IPS DF 6.9 (cell line): ENCODE measurements around the gene DBNDD2.
A peak's percentile ranks its signal among the peaks of the same experiment; 100 is the strongest.

Experiments used
- DNase-seq: peaks from one replicate; pipeline ENCODE4 v3.0.0-alpha.2; 2013; ENCODE audit warnings: low read depth, low spot score
- H3K27ac ChIP-seq: one replicate; pipeline ENCODE4 v1.5.1; 2013; ENCODE audit warnings: low read length, control low read depth
- H3K27me3 ChIP-seq: 2 replicates; pipeline ENCODE4 v1.6.1; 2013; ENCODE audit warnings: mild to moderate bottlenecking, low read length; ENCODE audit not compliant: control insufficient read depth, insufficient read depth
- H3K36me3 ChIP-seq: 2 replicates; pipeline ENCODE4 v1.6.1; 2013; ENCODE audit warnings: low read length; ENCODE audit not compliant: control insufficient read depth, insufficient read depth
- H3K4me1 ChIP-seq: 2 replicates; pipeline ENCODE4 v1.6.1; 2013; ENCODE audit warnings: low read length; ENCODE audit not compliant: control insufficient read depth, insufficient read depth
- H3K4me3 ChIP-seq: 2 replicates; pipeline ENCODE4 v1.5.1; 2013; ENCODE audit warnings: mild to moderate bottlenecking, low read length
- H3K9me3 ChIP-seq: 2 replicates; pipeline ENCODE4 v1.6.1; 2013; ENCODE audit warnings: low read length, inconsistent platforms; ENCODE audit not compliant: control insufficient read depth, insufficient read depth
- WGBS: extraction: QIAGEN DNeasy Blood & Tissue Kit; methylation state at CpG from one replicate; pipeline ENCODE4 v1.1.7; 2013; ENCODE audit warnings: mixed read lengths, missing lambda C conversion rate; ENCODE audit not compliant: insufficient read length, insufficient coverage; 5-methylcytosine and 5-hydroxymethylcytosine counted together

Gene DBNDD2

GRCh38 chr20:45407783-45408645, at the start of gene DBNDD2:
Gene DBNDD2, plus strand, starts transcription at chr20:45408289. Its CDS starts 179 bp downstream, at chr20:45408468.
- 100% methylated on average over 2 of the region's 21 CpGs for WGBS
- Histone ChIP-seq H3K9me3 (no peaks in the 10 kb centered on the region), H3K27me3 (peaks cover 3% of the 10 kb centered on the region; the same call in 1 of the 2 replicates), H3K4me3 (peak within 1 kb of the TSS; percentile 77), H3K36me3 (peaks cover 4% of the 10 kb centered on the region; the same call in 1 of the 2 replicates), H3K27ac (no peak within 1 kb of the TSS), H3K4me1 (0 out of 2 replicates have a peak, but pooled peaks cover 2% of the 10 kb centered on the region)
- no peak for DNase-seq

- Histone ChIP-seq H3K4me3 (no peak overlapping the region), H3K27me3 (no peaks in the 10 kb centered on the region), H3K9me3 (no peaks in the 10 kb centered on the region), H3K27ac (no peak overlapping the region), H3K4me1 (no peaks in the 10 kb centered on the region), H3K36me3 (no peaks in the 10 kb centered on the region)
- DNase-seq, result no peak
- WGBS, result no CpG with 5 or more reads among the region's 7 CpGs
These were observed 49.1 kb upstream of the DBNDD2 start for GRCh38 chr20:45359069-45359405.

GRCh38 chr20:45359406-45360148, 48.5 kb upstream of the DBNDD2 start:
- no peak overlapping the region for H3K4me3 ChIP-seq
- H3K27ac ChIP-seq, result no peak overlapping the region
- H3K4me1 ChIP-seq, result no peaks in the 10 kb centered on the region
- no peak for DNase-seq
- no peaks in the 10 kb centered on the region for H3K27me3 ChIP-seq
- no CpG with 5 or more reads among the region's 9 CpGs for WGBS
- no peaks in the 10 kb centered on the region for H3K9me3 ChIP-seq
- H3K36me3 ChIP-seq, result no peaks in the 10 kb centered on the region

- H3K4me1 ChIP-seq, result no peaks in the 10 kb centered on the region
- H3K27ac ChIP-seq, result no peak overlapping the region
- no peak for DNase-seq
- WGBS, result no CpG with 5 or more reads among the region's 6 CpGs
- H3K9me3 ChIP-seq, result no peaks in the 10 kb centered on the region
- no peaks in the 10 kb centered on the region for H3K27me3 ChIP-seq
- no peak overlapping the region for H3K4me3 ChIP-seq
- 0 out of 2 replicates have a peak, but pooled peaks cover 2% of the 10 kb centered on the region for H3K36me3 ChIP-seq
These were observed 46.3 kb upstream of the DBNDD2 start for GRCh38 chr20:45361793-45362192.

- Histone ChIP-seq H3K27me3 (no peaks in the 10 kb centered on the region), H3K36me3 (peaks cover 3% of the 10 kb centered on the region; the same call in 1 of the 2 replicates), H3K9me3 (no peaks in the 10 kb centered on the region), H3K4me1 (no peaks in the 10 kb centered on the region), H3K27ac (no peak within 1 kb of the TSS), H3K4me3 (peak within 1 kb of the TSS; percentile 61)
- no CpG with 5 or more reads among the region's 55 CpGs for WGBS
- peak; percentile 96 for DNase-seq
These were observed 45.1 kb upstream of the DBNDD2 start, which contains the start of gene SYS1 for GRCh38 chr20:45362804-45363610. Gene SYS1, plus strand, starts transcription at chr20:45363156. Its CDS starts 376 bp downstream, at chr20:45363532.

GRCh38 chr20:45363611-45364492, 44.2 kb upstream of the DBNDD2 start:
- no peaks in the 10 kb centered on the region for H3K27me3 ChIP-seq
- no peak overlapping the region for H3K27ac ChIP-seq
- DNase-seq, result no peak
- H3K9me3 ChIP-seq, result no peaks in the 10 kb centered on the region
- H3K36me3 ChIP-seq, result peaks cover 6% of the 10 kb centered on the region; the same call in 1 of the 2 replicates
- H3K4me3 ChIP-seq, result peak overlapping the region; percentile 61
- H3K4me1 ChIP-seq, result no peaks in the 10 kb centered on the region
- no CpG with 5 or more reads among the region's 23 CpGs for WGBS

- no CpG with 5 or more reads among the region's 5 CpGs for WGBS
These were observed 42.6 kb upstream of the DBNDD2 start for GRCh38 chr20:45365444-45365970.

GRCh38 chr20:45366192-45366591, 41.9 kb upstream of the DBNDD2 start:
- Histone ChIP-seq H3K27me3 (no peaks in the 10 kb centered on the region), H3K4me3 (no peak overlapping the region), H3K27ac (no peak overlapping the region), H3K36me3 (peaks cover 6% of the 10 kb centered on the region; the same call in 1 of the 2 replicates), H3K4me1 (no peaks in the 10 kb centered on the region), H3K9me3 (no peaks in the 10 kb centered on the region)
- no CpG with 5 or more reads among the region's 1 CpG for WGBS
- DNase-seq, result no peak

More at GRCh38 chr20:45365444-45365970, 42.6 kb upstream of the DBNDD2 start:
- no peak for DNase-seq
- H3K4me1 ChIP-seq, result no peaks in the 10 kb centered on the region
- no peak overlapping the region for H3K4me3 ChIP-seq
- H3K36me3 ChIP-seq, result peaks cover 6% of the 10 kb centered on the region; the same call in 1 of the 2 replicates
- H3K27ac ChIP-seq, result no peak overlapping the region
- H3K9me3 ChIP-seq, result no peaks in the 10 kb centered on the region
- no peaks in the 10 kb centered on the region for H3K27me3 ChIP-seq

GRCh38 chr20:45366631-45367030, 41.5 kb upstream of the DBNDD2 start:
- whole genome bisulfite sequencing, result no CpG with 5 or more reads among the region's 11 CpGs
- Histone ChIP-seq H3K4me3 (no peak overlapping the region), H3K27me3 (no peaks in the 10 kb centered on the region), H3K27ac (no peak overlapping the region), H3K9me3 (no peaks in the 10 kb centered on the region), H3K36me3 (peaks cover 6% of the 10 kb centered on the region; the same call in 1 of the 2 replicates), H3K4me1 (no peaks in the 10 kb centered on the region)
- no peak for DNase-seq
